Germinal center (tissue), 1 donor: Measurements from ENCODE around the gene KIR3DL2.
"Not testable (repeated sequence)": the region's sequence is repeated elsewhere in the genome, so short reads cannot be mapped to it uniquely, and the experiment has no call there.

Source experiments
- DNase-seq: peaks from one replicate; pipeline ENCODE4 v3.0.0; 2012; ENCODE audit warnings: mixed read lengths, low spot score

The KIR3DL2 gene

DNA sequence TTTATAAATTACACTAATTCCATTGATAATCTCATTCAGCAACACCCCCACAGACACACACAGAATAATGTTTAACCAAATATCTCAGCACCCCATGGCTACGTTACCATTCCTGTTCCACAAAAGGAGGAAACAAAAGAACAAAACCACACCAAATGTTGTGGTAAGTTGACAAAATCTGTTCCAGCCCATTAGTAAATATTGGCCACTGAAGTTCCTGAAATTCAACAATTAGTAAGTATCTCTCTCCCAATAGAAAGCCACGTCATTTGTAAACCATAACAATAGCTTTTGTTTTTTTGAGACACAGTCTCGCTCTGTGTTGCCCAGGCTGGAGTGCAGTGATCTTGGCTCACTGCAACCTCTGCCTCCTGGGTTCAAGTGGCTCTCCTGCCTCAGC is 21.5 kb downstream of the KIR3DL2 start:
- DNase-seq, result no peak

DNA sequence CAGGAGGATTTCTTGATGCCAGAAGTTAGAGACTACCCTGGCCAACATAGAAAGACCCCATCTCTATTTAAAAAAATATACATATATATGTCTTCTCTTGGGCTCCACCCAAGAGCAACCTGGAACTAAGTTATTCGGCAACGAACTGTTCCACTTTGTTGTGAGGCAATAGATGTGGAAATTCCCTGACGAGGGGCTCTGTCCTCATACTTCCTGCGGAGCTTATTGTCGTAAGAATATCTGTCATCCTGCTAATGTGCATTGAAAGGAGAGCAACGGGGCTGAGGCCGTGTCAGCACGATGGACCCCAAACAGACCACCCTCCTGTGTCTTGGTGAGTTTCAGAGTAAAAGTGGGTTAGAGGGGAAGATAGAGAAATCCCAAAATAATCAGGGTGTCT is 23.7 kb downstream of the KIR3DL2 start, which contains the start of gene FCAR:
TSS of gene FCAR (plus strand) at position 246 of the 400 bp plus-strand sequence. CDS start at position 301, 55 bp downstream.
- no peak for DNase-seq

DNA sequence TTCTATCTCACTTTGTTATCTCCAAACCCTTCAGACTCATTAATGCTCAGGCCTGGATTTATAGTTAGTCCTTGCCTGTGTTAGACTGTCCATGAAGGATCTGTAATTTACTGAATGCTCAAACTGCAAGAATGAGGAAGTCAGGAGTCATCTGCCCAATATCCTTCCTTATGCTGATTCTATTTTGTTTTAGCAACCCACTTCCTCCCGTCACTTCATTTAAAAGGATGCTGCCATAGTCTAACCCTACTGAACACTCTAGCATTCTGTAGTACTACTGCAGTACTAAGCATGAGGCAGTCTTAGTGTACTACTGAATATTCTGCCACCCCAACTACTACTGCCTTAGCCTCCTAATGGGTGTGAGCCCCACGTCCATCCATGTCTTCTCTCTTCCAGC is 25.3 kb downstream of the KIR3DL2 start:
- DNase-seq, result peak; percentile 4

DNA sequence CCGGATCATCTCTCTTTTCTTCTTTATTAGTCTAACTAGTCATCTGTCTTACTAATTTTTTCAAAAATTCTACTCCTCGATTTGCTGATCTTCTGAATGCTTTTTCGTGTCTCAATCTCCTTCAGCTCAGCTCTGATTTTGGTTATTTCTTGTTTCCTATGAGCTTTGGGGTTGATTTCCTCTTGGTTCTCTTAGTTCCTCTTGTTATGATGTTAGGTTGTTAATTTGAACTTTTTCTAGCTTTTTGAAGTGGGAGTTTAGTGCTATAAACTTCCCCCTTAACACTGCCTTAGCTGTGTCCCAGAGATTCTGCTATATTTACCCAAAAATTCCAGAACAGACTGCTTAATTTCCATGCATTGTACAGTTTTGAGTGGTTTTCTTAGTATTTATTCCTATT is 27.2 kb downstream of the KIR3DL2 start:
- DNase-seq, result no peak

DNA sequence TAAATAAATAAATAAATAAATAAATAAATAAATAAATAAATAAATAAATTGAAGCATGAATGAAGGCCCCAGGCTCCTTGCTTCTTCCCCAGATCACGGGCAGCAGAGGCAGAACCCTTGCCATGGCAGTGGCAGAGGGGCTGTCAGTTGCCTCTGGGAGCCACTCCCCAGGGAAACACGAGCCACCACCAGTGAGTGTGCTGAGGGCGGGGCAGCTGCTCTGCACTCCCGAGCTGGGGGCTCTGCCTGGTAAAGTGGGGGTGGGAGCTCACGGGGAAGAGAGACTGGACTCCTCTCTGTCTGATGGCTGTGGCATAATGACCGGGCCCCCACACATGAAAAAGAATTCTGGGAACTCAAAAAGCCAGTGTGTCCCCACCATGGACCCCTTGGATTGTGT is 31.6 kb downstream of the KIR3DL2 start:
- DNase-seq, result no peak

DNA sequence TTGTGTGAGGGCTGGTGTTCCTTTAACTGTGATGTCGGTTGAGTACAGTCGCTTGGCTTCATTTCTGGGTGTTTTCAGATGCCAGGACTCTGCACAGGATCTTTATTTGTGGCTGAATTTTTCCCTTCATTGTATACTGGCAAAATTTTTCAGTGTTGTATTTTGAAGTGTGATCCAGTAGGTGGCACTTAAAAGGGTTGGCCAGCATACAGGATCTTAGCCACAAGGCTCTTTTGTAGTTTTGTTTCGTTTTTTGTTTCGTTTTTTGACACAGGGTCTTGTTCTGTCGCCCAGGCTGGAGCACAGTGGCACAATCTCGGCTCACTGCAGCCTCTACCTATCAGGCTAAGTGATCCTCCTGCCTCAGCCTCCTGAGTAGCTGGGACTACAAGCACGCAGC is 32.5 kb downstream of the KIR3DL2 start:
- DNase-seq, result peak; percentile 10

DNA sequence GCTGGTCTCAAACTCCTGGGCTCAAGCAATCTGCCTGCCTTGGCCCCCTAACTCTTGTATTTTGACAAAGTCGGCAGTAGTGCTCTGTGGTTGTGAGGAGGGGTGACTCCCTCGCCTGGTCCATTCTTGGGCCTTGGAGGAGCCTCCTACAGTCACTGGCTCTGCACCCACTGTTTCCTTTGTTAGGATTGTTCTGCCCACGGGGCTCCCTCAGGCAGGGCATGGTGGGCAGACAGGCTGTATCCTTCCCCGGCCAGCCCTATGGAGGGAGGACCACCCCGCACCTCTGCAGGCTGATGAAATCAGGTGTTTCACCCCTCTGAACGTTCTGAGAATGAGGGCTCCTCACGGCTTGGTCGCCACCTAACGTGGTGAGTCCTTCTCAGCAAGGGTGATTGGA is 33.0 kb downstream of the KIR3DL2 start:
- no peak for DNase-seq

DNA sequence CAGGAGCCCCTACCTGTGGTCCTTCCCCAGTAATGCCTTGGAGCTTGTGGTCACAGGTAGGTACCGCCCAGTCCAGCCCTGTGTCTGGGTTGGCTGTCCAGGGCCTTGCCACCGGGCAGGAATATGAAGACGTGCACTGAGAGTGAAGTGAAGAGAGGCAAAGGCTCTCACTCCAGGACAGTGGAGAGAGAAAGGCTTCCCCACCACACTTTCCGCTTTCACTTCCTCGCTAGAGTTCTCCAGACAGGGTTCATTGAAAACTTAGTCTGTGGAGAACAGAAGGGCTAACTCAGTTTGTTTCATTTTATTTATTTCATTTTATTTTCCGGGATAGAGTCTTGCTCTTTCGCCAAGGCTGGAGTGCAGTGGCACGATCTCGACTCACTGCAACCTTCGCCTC is 38.0 kb downstream of the KIR3DL2 start:
- no peak for DNase-seq

DNA sequence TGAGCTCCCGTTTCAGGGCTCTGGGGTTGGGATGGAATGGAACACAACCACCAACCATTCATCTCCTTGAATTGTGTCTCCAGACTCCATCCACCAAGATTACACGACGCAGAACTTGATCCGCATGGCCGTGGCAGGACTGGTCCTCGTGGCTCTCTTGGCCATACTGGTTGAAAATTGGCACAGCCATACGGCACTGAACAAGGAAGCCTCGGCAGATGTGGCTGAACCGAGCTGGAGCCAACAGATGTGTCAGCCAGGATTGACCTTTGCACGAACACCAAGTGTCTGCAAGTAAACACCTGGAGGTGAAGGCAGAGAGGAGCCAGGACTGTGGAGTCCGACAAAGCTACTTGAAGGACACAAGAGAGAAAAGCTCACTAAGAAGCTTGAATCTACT is 39.3 kb downstream of the KIR3DL2 start:
- DNase-seq, result no peak

DNA sequence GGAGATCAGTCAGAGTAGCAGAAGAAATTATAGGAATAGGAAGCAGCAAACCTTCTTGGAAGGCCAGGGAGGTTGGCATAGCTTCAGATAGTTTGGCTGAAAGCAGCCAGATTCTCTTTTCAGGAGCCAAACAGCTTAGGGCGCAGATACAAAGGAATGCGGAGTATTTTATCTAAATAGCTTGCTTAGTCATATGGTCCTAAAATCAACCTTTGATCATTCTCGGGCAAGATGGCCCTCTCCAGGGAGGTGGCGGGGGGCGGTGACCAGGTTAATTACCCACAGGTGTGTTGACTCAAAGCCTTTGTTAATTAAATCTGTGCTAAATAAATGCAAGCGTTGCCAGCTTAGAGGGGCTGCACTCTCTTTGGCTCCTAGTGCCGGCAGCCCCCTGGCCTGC is 43.2 kb downstream of the KIR3DL2 start:
- no peak for DNase-seq

DNA sequence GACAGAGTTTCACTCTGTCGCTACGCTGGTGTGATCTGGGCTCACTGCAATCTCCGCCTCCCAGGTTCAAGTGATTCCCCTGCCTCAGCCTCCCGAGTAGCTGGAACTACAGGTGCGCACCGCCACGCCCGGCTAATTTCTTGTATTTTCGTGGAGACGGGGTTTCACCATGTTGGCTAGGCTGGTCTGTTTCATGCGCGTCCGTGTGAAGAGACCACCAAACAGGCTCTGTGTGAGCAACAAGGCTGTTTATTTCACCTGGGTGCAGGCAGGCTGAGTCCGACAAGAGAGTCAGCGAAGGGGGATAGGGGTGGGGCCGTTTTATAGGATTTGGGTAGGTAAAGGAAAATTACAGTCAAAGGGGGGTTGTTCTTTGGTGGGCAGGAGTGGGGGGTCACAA is 43.9 kb downstream of the KIR3DL2 start:
- not testable (repeated sequence) for DNase-seq

DNA sequence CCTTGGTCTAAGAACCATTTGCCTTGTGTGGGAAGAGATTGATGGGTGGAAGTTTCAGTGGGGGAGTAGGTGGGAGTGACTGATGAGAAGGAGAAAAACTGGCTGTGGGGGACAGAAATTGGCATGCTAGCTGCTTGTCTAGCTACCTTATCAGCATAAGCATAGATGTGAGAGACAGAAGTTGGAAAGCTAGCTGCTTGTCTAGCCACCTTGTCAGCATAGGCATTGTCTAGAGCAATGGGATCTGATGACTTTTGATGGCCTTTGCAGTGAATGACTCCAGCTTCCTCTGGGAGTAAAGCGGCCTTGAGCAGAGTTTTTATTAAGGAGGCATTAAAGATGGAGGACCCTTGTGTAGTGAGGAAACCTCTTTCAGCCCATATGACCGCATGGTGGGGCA is 45.8 kb downstream of the KIR3DL2 start:
- DNase-seq, result no peak

DNA sequence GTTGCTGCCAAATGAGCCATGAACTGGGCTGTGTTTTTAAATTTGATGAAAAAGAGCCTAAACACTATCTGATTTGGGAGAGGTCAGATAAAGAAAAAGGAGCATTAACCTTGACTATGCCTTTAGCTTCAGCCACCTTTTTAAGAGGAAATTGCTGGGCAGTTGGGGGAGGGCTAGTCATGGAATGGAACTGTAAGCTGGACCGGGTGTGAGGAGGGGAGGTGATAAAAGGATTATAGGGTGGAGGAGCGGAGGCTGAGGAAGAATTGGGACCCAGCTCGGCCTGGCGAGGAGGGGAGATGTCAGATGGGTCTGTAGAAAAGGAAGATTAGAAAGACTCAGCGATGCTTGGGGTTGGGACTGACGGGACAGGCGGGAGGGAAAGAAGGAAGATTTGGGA is 48.4 kb downstream of the KIR3DL2 start:
- DNase-seq, result not testable (repeated sequence)

DNA sequence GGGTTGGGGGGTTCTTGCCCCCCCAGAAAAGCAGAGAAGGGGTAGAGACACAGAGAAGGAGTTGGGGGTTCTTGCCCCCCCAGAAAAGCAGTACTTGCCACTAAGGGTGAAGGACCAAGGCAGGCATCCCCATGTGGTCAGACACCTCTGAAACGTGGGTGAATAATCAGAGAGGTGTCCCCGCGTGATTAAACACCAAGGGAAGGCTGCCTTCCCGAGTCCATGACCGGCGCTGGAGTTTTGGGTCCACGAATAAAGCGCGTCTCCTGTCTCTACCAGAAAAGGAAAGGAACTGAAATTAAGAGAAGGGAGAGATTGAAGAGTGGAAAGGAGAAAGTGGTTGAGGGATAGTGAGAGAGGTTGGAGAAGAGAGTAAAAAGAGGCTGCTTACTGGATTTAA is 49.4 kb downstream of the KIR3DL2 start:
- not testable (repeated sequence) for DNase-seq

DNA sequence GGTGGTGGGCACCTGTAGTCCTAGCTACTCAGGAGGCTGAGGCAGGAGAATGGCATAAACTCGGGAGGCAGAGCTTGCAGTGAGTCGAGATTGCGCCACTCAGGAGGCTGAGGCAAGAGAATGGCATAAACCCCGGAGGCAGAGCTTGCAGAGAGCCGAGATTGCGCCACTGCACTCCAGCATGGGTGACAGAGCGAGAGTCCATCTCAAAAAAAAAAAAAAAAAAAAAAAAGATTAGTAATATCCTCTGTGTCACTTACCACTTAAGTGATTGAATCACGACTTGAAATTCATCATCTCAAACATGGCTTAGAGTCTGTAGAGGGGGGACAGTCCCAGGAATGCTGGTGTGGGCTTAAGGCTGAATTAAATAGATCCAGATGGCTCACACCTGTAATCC is 50.9 kb downstream of the KIR3DL2 start:
- DNase-seq, result not testable (repeated sequence)

DNA sequence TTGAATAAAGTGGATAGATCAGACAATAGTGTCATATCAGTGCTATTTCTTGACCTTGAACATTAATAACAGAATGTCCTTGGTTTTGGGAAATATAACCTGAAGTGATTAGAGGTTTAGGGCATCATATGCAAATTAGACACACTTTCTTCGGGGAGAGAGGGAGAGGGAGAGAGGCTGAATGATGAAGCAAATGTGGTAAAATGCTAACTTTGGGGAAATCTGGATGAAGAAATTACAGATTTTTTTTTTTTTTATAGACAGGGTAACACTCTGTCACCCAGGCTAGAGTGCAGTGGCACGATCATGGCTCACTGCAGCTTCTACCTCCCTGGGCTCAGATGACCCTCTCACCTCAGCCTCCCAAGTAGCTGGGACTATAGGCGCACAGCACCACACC is 51.8 kb downstream of the KIR3DL2 start:
- DNase-seq, result no peak

DNA sequence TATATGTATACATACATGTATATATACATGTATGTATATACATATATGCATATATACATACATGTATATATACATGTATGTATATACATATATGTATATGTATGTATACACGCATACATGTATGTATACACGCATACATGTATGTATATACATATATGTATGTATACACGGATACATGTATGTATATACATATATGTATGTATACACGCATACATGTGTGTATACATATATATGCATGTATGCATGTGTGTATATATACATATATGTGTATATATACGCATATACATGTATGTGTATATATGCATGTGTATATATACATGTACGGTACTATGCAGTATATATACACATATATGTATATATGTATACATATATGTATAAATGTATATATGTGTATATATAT is 53.1 kb downstream of the KIR3DL2 start:
- no peak for DNase-seq

DNA sequence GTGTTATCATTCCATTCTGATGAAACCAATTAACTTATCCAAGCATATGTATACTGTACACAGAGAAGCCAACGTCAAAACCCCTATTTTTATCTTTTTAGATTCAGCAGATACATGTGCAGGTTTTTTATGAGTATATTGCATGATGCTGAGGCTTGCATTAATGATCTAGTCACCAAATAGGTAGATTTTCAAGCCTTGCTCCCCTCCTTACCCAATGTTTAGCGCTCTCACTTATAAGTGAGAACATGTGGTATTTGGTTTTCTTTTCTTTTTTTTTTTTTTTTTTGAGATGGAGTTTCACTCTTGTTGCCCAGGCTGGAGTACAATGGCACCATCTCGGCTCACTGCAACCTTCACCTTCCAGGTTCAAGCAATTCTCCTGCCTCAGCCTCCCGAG is 54.0 kb downstream of the KIR3DL2 start:
- not testable (repeated sequence) for DNase-seq

DNA sequence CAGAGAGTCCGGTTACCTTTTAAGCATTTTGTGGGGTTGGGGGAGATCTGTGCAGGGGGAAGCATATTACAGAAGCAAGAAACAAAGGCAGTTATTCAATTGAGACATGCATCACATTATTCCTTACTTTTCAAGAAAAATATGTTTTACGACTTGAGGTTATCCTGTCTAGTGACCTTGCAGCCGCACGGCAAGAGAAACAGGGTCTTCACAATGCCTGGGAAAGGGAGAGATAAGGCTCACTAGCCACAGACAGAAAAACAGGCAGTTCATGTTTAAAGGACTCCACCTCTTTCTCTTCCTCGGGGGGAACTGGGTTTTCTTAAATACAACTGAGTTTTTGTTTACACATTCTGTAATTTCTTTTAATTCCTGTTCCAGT is 55.2 kb downstream of the KIR3DL2 start:
- DNase-seq, result no peak

DNA sequence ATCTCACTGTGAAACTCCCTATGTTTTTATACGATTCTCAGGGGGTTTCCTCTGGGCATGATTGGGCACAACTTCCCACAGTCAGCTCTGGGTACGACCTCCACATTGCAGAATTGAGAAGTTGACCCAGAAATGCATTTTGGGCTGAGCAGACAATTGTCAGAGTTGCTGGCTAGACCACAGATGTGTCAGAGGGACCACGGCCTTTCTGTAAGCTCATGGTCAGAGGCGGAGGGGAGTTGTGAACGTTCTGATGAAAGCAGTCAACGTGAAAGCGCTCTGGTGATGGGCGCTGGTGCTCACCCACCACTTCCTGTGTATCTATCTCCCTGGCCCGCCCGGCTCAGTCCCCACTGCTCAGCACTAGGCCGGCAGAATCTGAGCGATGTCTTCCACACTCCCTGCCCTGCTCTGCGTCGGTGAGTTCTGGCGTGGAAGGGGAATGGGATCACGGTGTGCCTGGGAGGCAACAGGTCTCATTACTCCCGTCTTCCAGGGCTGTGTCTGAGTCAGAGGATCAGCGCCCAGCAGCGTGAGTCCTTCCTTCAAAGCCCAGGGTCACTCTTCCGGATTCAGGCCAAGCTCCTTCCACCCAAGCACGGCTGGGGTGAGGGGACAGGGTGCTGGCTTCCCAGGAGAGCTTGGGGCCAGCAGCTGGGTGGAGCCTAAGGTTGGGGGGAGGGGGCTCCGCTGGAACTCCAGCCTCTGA is 55.7 kb downstream of the KIR3DL2 start, which contains the start of gene NCR1:
TSS of gene NCR1 (plus strand) at position 346 of the 709 bp plus-strand sequence. CDS start at position 386, 40 bp downstream.
- DNase-seq, result no peak

DNA sequence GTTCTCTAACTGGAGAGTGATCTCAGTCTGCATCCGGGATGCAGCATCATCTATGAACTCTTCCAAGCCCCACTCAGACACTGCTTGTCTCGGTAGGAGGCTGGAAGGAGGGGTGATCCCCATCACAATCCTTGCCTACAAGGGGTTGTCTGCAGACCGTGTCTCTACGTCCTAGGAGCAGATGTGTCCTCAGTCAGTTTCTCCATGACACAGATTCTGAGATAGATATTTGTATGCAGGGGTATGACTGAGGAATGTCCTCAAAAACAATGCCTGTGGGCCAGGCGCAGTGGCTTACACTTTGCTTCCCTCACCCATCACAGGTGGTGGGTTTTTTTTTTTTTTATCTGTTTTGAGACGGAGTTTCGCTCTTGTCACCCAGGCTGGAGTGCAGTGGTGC is 56.6 kb downstream of the KIR3DL2 start:
- no peak for DNase-seq

DNA sequence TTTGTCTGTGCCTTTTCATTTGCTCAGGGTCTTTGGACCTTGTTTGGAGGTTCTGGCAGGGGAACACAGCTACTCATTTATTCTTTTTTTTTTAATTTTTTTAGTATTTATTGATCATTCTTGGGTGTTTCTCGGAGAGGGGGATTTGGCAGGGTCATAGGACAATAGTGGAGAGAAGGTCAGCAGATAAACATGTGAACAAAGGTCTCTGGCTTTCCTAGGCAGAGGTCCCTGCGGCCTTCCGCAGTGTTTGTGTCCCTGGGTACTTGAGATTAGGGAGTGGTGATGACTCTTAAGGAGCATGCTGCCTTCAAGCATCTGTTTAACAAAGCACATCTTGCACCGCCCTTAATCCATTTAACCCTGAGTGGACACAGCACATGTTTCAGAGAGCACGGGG is 57.7 kb downstream of the KIR3DL2 start:
- not testable (repeated sequence) for DNase-seq
